ENCODE data around the gene SV2B.
A peak's percentile ranks its signal among the peaks of the same experiment; 100 is the strongest.

Gene SV2B

DNA sequence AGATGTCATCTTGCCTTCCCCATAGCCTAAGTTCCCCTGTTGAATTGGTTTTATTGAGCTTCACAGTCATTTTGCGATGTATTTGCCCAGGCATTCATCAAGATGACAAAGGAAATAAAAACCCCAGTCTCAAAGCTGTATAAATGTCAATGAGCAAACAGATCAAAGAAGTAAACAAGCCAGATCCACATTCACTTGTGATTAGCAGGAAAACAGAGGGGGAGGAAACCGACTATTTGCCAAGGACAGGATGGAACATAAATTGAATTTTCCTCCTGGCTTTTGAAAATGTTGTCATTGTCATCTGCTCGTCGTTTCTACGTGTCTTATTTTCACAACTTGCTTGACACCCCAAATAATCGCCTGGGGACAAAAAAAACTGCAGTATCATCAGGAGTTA lies 83.5 kb downstream of the SV2B start:
- TF ChIP-seq, protein P1, sequence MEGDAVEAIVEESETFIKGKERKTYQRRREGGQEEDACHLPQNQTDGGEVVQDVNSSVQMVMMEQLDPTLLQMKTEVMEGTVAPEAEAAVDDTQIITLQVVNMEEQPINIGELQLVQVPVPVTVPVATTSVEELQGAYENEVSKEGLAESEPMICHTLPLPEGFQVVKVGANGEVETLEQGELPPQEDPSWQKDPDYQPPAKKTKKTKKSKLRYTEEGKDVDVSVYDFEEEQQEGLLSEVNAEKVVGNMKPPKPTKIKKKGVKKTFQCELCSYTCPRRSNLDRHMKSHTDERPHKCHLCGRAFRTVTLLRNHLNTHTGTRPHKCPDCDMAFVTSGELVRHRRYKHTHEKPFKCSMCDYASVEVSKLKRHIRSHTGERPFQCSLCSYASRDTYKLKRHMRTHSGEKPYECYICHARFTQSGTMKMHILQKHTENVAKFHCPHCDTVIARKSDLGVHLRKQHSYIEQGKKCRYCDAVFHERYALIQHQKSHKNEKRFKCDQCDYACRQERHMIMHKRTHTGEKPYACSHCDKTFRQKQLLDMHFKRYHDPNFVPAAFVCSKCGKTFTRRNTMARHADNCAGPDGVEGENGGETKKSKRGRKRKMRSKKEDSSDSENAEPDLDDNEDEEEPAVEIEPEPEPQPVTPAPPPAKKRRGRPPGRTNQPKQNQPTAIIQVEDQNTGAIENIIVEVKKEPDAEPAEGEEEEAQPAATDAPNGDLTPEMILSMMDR (conservative IDR thresholded peaks at IDR 0.05; ENCODE audit: control insufficient read depth, insufficient read depth, low read depth, low read length) = no peak
- no peak overlapping the region for H3K4me3 ChIP-seq (ENCODE audit: control insufficient read depth, low read depth, low read length)
- DNase-seq (ENCODE audit: low read depth) = no peak

DNA sequence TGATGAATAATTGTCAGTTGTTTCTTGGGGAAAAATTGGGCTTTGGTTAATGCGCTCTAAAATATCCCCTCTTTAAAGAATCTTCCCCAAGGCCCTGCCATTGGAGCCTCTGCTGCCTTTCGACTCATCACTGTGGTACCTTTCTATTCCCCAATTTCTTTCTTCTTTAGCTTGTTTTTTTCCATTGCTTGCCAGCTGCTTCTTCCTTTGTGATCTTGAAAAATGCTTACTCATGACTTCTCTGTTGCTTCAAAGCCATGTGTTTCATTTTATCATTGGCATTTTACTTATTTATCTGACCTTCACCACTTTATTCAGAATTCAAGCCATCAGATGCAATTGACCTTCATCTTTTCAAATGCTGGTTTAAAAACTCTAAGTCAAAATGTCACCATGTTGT lies 84.4 kb downstream of the SV2B start:
- H3K4me3 ChIP-seq (ENCODE audit: control insufficient read depth, low read depth, low read length) = no peak overlapping the region
- TF ChIP-seq, protein P1 (conservative IDR thresholded peaks at IDR 0.05; ENCODE audit: control insufficient read depth, insufficient read depth, low read depth, low read length) = no peak
- DNase-seq (ENCODE audit: low read depth) = no peak

GRCh38 chr15:91186904-91187656 lies 87.0 kb downstream of the SV2B start:
- peak; percentile 6 for DNase-seq (ENCODE audit: low read depth)
- no peak overlapping the region for H3K4me3 ChIP-seq (ENCODE audit: control insufficient read depth, low read depth, low read length)
- TF ChIP-seq, protein P1 (conservative IDR thresholded peaks at IDR 0.05; ENCODE audit: control insufficient read depth, insufficient read depth, low read depth, low read length) = no peak

DNA sequence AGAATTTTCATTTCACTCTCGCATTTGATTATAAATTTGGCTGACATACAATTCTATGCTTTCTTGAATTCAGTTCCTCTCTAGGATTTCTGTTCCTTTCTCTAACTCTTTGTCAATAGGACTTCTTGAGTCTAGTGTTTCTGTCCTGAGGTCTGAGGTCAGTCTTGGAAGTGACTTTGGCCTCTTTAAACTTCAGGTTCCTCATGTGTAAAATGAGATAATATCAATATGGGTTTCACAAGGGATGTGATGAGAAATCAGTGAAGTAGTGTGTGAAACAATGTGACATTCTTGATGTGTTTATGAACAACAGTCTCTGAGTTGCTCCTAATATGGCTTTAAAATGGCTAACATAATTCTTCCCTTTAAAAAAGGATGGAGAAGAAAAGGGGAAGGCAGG lies 92.2 kb downstream of the SV2B start:
- DNase-seq (ENCODE audit: low read depth) = no peak
- TF ChIP-seq, protein P1 (conservative IDR thresholded peaks at IDR 0.05; ENCODE audit: control insufficient read depth, insufficient read depth, low read depth, low read length) = no peak
- no peak overlapping the region for H3K4me3 ChIP-seq (ENCODE audit: control insufficient read depth, low read depth, low read length)

DNA sequence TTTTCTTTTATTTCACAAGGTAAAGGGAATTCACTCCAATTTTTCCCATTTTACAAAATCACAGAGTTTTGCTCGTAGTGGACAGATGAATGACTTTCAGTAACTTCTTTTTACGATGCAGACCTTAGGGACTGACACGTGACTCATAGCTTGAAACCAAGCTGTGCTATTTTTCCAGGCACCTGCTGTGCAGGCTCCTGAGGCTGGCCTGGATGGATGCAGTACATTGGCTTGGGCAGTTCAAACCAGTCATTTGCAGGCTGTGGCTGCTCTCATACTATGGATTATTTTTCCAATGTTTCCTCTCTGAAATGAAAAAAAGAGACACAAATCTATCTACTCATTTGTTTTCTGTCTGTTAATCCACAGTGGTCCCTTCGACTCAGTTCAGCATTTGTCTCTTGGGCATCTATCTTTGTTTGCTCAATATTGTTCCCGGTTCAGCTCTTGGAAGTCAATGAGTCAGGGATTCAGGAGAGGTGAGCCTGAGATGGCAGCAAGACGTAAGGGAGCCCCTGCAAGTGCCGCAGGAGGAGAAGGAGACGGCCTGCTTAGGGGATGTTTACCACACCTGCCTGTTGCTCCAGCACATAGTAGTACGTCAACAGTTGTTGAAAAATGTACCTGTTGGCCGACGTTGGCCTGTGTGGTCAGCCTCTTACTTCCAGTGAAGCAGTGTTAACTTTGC lies 92.8 kb downstream of the SV2B start:
- TF ChIP-seq, protein P1 (conservative IDR thresholded peaks at IDR 0.05; ENCODE audit: control insufficient read depth, insufficient read depth, low read depth, low read length) = no peak
- no peak overlapping the region for H3K4me3 ChIP-seq (ENCODE audit: control insufficient read depth, low read depth, low read length)
- DNase-seq (ENCODE audit: low read depth) = no peak

DNA sequence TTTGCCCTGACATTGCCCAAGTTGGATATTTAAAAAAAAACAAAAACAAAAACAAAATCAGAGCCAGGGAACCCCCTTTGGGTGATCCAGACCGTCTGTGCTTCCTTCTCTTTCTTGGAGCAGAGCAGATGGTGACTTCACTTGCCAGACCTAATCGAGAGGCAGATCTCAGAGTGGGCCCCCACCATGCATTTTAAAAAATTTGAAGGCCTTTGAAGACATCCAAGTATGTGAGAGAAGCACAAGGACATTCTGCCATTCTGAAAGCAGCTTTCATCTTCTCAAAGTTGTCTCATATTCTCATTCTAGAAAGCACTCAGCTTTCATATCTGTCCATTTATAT lies 93.3 kb downstream of the SV2B start:
- DNase-seq (ENCODE audit: low read depth) = no peak
- no peak overlapping the region for H3K4me3 ChIP-seq (ENCODE audit: control insufficient read depth, low read depth, low read length)
- TF ChIP-seq, protein P1 (conservative IDR thresholded peaks at IDR 0.05; ENCODE audit: control insufficient read depth, insufficient read depth, low read depth, low read length) = no peak

Data from fibroblast of mammary gland (primary cell).